Glutamatergic neuron (in vitro differentiated cells): ENCODE data around the gene RCOR1. TPM values are rescaled to one million over a fixed set of nuclear protein-coding genes. Genes with fewer than 3 reads are reported as not detected.
A peak's percentile ranks its signal among the peaks of the same experiment; 100 is the strongest.

ENCODE experiments used
- DNase-seq: peaks from one replicate; pipeline ENCODE4 v3.0.0; 2022
- H3K27ac Mint-ChIP-seq: one replicate; pipeline ENCODE4 v1.8.0; 2020; ENCODE audit warnings: mild to moderate bottlenecking, mixed read lengths, inconsistent platforms; ENCODE audit not compliant: unreplicated experiment
- H3K27me3 Mint-ChIP-seq: one replicate; pipeline ENCODE4 v1.8.0; 2020; ENCODE audit warnings: mild to moderate bottlenecking, moderate library complexity, mixed read lengths, inconsistent platforms; ENCODE audit not compliant: unreplicated experiment
- H3K36me3 Mint-ChIP-seq: one replicate; pipeline ENCODE4 v1.8.0; 2020; ENCODE audit warnings: mild to moderate bottlenecking, mixed read lengths, inconsistent platforms; ENCODE audit not compliant: unreplicated experiment
- H3K4me1 Mint-ChIP-seq: one replicate; pipeline ENCODE4 v1.8.0; 2020; ENCODE audit warnings: mild to moderate bottlenecking, low read depth, mixed read lengths, inconsistent platforms; ENCODE audit not compliant: unreplicated experiment
- H3K4me3 Mint-ChIP-seq: one replicate; pipeline ENCODE4 v1.8.0; 2020; ENCODE audit warnings: mild to moderate bottlenecking, mixed read lengths, inconsistent platforms; ENCODE audit not compliant: unreplicated experiment
- H3K9me3 Mint-ChIP-seq: one replicate; pipeline ENCODE4 v1.8.0; 2020; ENCODE audit warnings: mild to moderate bottlenecking, moderate library complexity, mixed read lengths, inconsistent platforms; ENCODE audit not compliant: unreplicated experiment
- CTCF ChIP-seq: fragments of 200-600 bp; sonication (generic); IDR thresholded peaks from one replicate; pipeline ENCODE4 v1.5.0; 2021; ENCODE audit not compliant: partially characterized antibody, unreplicated experiment
- total RNA-seq: library from RNA; stranded (reverse); fragmentation: NEBNext Ultra II Directional; extraction: Animal tissue kit (Norgen Biotek cat#: 25700); gene quantifications from one replicate; pipeline ENCODE4 v1.2.1, GENCODE V29; 2021; ENCODE audit not compliant: unreplicated experiment

RCOR1 gene
- total RNA-seq, 1 donor from 2014 or later = 14.3 TPM

- peaks cover 3% of the 10 kb centered on the region for H3K9me3 Mint-ChIP-seq
- TF ChIP-seq CTCF = no peak
- H3K27me3 Mint-ChIP-seq = peaks cover 14% of the 10 kb centered on the region
- H3K4me1 Mint-ChIP-seq = peaks cover 10% of the 10 kb centered on the region
- no peak overlapping the region for H3K27ac Mint-ChIP-seq
- no peak for DNase-seq
- H3K36me3 Mint-ChIP-seq = no peaks in the 10 kb centered on the region
- H3K4me3 Mint-ChIP-seq = no peak overlapping the region
These were observed 176.5 kb downstream of the RCOR1 start for GRCh38 chr14:102769049-102769327.

- Mint-ChIP-seq H3K9me3 (peaks cover 3% of the 10 kb centered on the region), H3K27ac (no peak overlapping the region), H3K4me3 (no peak overlapping the region), H3K36me3 (no peaks in the 10 kb centered on the region), H3K27me3 (peaks cover 14% of the 10 kb centered on the region), H3K4me1 (peaks cover 13% of the 10 kb centered on the region)
- no peak for TF ChIP-seq CTCF
- DNase-seq = no peak
These were observed 178.0 kb downstream of the RCOR1 start for GRCh38 chr14:102770147-102771123.

- H3K27me3 Mint-ChIP-seq = peaks cover 14% of the 10 kb centered on the region
- H3K4me3 Mint-ChIP-seq = no peak overlapping the region
- no peak for TF ChIP-seq CTCF
- H3K36me3 Mint-ChIP-seq = no peaks in the 10 kb centered on the region
- peaks cover 13% of the 10 kb centered on the region for H3K4me1 Mint-ChIP-seq
- H3K27ac Mint-ChIP-seq = no peak overlapping the region
- DNase-seq = no peak
- peaks cover 3% of the 10 kb centered on the region for H3K9me3 Mint-ChIP-seq
These were observed 178.7 kb downstream of the RCOR1 start for GRCh38 chr14:102771144-102771543.

- DNase-seq = peak; percentile 62
- H3K9me3 Mint-ChIP-seq = peaks cover 3% of the 10 kb centered on the region
- peak overlapping the region; percentile 15 for H3K27ac Mint-ChIP-seq
- H3K4me3 Mint-ChIP-seq = no peak overlapping the region
- peaks cover 14% of the 10 kb centered on the region for H3K27me3 Mint-ChIP-seq
- no peaks in the 10 kb centered on the region for H3K36me3 Mint-ChIP-seq
- TF ChIP-seq CTCF = no peak
- H3K4me1 Mint-ChIP-seq = peaks cover 13% of the 10 kb centered on the region
These were observed 180.5 kb downstream of the RCOR1 start for GRCh38 chr14:102772781-102773570.
